Kidney epithelial cell (primary cell): ENCODE data around the gene CES2. TPM values are rescaled to one million over a fixed set of nuclear protein-coding genes. Genes with fewer than 3 reads are reported as not detected.
A peak's percentile ranks its signal among the peaks of the same experiment; 100 is the strongest.

Experiments used
- DNase-seq: peaks from one replicate; pipeline ENCODE4 v3.0.0-alpha.2; 2010; ENCODE audit warnings: low read depth
- H3K27me3 ChIP-seq: 2 replicates; pipeline ENCODE4 v1.6.0; 2011; ENCODE audit warnings: low read length; ENCODE audit not compliant: control insufficient read depth, insufficient read depth
- H3K36me3 ChIP-seq: 2 replicates; pipeline ENCODE4 v1.5.1; 2011; ENCODE audit warnings: low read length; ENCODE audit not compliant: control insufficient read depth, insufficient read depth
- H3K4me3 ChIP-seq: 2 replicates; pipeline ENCODE4 v1.5.1; 2011; ENCODE audit warnings: low read depth, mild to moderate bottlenecking, control low read depth, low read length
- total RNA-seq: library from RNA; depleted of rRNA; stranded (reverse); fragments of >200 nt; gene quantifications from 2 replicates; pipeline ENCODE4 v1.2.3, GENCODE V29; 2015
- TF ChIP-seq, protein P1 (sequence below): IDR thresholded peaks from 2 replicates; pipeline ENCODE4 v1.5.1; 2011; ENCODE audit warnings: mild to moderate bottlenecking, moderate library complexity, low read length, control low read depth, inconsistent platforms; ENCODE audit not compliant: insufficient read depth, poor library complexity, severe bottlenecking

Gene CES2
- total RNA-seq, 1 donor from 2014 or later, result 48.0 TPM

DNA sequence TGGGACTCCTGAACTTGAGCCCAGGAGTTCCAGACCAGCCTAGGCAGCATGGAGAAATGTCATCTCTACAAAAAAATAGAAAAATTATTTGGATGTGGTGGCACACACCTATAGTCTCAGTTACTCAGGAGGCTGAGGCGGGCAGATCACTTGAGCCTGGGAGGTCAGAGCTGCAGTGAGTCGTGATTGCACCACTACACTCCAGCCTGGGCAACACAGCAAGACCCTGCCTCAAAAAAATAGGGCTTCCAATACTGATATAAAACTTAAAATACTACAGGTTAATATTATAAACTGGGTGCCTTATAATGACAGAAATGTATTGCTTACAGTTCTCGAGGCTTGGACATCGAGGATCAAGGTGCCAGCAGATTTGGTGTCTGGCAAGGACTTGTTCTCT, 10.6 kb downstream of the CES2 start:
- no peak for DNase-seq
- peaks cover 17% of the 10 kb centered on the region for H3K27me3 ChIP-seq
- TF ChIP-seq, protein P1, sequence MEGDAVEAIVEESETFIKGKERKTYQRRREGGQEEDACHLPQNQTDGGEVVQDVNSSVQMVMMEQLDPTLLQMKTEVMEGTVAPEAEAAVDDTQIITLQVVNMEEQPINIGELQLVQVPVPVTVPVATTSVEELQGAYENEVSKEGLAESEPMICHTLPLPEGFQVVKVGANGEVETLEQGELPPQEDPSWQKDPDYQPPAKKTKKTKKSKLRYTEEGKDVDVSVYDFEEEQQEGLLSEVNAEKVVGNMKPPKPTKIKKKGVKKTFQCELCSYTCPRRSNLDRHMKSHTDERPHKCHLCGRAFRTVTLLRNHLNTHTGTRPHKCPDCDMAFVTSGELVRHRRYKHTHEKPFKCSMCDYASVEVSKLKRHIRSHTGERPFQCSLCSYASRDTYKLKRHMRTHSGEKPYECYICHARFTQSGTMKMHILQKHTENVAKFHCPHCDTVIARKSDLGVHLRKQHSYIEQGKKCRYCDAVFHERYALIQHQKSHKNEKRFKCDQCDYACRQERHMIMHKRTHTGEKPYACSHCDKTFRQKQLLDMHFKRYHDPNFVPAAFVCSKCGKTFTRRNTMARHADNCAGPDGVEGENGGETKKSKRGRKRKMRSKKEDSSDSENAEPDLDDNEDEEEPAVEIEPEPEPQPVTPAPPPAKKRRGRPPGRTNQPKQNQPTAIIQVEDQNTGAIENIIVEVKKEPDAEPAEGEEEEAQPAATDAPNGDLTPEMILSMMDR, result no peak
- no peaks in the 10 kb centered on the region for H3K36me3 ChIP-seq
- H3K4me3 ChIP-seq, result no peak overlapping the region

DNA sequence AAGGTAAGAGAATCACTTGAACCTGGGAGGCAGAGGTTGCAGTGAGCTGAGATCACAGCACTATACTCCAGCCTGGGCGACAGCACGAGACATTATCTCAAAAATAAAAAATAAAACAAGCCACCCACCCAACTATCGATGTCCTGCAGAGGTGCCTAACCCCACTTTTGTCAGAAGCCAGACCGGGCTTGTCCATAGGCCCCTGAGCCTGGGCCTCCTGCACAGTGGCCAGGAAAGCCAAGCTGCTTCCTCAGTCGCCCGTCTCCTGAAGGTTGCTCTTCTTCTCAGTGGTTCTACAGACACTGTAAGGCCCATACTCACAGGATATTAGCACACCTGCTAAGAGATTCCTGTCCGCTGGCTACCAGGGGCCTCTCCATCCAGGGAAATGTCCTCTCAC, 11.2 kb downstream of the CES2 start:
- Histone ChIP-seq H3K36me3 (no peaks in the 10 kb centered on the region), H3K27me3 (peaks cover 17% of the 10 kb centered on the region), H3K4me3 (no peak overlapping the region)
- TF ChIP-seq, protein P1, result no peak
- no peak for DNase-seq

DNA sequence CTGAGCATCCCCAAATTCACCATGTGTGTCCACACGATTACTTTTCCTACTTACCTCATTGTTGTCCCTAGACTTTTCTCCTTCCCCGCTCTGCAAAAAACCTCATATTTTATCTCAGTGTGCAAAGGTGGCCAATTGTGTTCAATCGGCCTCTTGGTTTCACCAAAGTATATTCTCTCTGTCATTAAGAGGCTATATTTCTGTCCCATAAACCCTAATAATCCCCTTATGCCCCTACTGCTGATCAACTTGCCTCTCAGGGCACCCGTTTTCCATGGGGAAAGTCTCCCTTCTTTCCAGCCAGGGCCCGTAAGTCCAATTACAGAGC, 11.6 kb downstream of the CES2 start:
- H3K36me3 ChIP-seq, result no peaks in the 10 kb centered on the region
- peaks cover 17% of the 10 kb centered on the region for H3K27me3 ChIP-seq
- no peak overlapping the region for H3K4me3 ChIP-seq
- TF ChIP-seq, protein P1, result no peak
- DNase-seq, result no peak

DNA sequence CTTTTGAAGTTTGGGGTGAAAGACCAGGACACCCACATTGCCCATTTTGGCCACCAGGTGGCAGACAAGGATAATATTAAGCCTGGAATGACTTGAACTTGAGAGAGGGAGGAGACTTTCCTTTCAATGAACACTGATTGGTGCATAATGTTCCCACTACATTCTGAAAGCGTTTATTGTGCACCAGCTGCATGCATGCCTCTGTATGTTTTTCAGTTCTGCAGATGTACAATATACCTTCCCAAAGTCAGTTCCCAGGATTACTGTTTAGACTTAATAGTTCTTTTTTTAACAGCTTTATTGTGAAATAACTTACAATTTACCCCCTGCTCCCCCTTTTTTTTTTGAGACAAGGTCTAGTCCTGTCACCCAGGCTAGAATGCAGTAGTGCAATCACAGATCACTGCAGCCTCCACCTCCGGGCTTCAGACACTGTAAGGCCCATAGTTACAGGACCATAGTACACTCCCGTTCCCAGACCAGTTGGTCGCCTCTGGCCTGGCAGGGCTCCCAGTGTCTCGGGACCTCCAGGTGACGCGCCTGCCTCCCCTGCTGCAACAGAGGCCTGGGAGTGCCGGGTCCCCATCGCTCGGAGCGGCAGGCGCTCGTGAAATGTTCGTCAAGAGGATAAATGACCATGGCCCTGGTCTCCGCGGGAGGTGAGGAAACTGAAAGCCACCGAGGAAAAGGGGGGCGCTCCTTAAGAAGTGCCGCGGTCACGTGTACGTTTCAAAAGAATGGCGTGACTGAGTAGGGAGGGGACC, 12.2 kb downstream of the CES2 start:
- TF ChIP-seq, protein P1, result peak; percentile 82
- no peak for DNase-seq
- H3K27me3 ChIP-seq, result peaks cover 17% of the 10 kb centered on the region
- peak overlapping the region; percentile 15 for H3K4me3 ChIP-seq
- H3K36me3 ChIP-seq, result no peaks in the 10 kb centered on the region

DNA sequence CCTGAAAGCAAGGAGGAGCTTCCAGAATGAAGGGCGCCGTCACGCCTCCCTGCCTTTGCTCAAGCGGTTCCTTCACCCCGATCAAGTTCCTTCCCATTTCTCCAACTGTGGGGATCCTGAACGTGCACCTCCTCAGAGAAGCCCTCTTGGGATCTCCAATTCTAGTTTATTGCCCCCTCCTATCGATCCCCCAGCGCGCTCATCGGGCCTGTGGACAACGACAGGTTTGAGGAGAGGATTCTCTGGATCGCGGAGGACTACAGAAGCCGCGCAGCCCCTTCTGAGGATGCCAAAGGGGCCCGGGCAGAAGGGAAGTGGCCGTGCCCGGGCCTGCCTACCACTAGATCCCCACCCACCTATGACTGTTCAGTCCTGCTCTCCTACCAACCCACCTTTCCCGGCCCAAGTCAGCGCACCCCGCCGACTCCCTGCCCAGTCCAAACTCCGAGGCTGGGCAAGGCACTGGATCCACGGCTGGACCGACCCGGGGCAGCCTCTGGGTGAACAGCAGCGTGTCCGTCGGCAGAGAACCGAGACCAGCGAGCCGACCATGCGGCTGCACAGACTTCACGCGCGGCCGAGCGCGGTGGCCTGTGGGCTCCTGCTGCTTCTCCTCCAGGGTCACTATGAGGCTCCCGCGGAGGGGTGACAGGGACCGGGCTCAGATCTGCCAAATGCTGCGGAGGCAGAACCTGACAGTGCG, 13.0 kb downstream of the CES2 start:
- Histone ChIP-seq H3K27me3 (peaks cover 17% of the 10 kb centered on the region), H3K4me3 (peak overlapping the region; percentile 15), H3K36me3 (no peaks in the 10 kb centered on the region)
- TF ChIP-seq, protein P1, result no peak
- DNase-seq, result no peak
